Activated CD4-positive, alpha-beta memory T cell treated with anti-CD3 and anti-CD28 coated beads for 36 hours (primary cell): Measurements from ENCODE around the gene IL17F. TPM values are rescaled to one million over a fixed set of nuclear protein-coding genes. Genes with fewer than 3 reads are reported as not detected.

Experiments
- CTCF ChIA-PET: fragments of 350-600 bp; sonication (Branson Sonifier 250); formaldehyde crosslinking; loops from one replicate; lab custom pipeline; 2021; ENCODE audit warnings: antibody characterized with exemption, inconsistent platforms; lab: Charles Lee
- POLR2A ChIA-PET: fragments of 350-600 bp; sonication (Branson Sonifier 250); formaldehyde crosslinking; loops from one replicate; lab custom pipeline; 2021; ENCODE audit warnings: antibody characterized with exemption; lab: Charles Lee
- DNase-seq: peaks from one replicate; pipeline ENCODE4 v3.0.0-alpha.2; 2020
- H3K27ac Mint-ChIP-seq: one replicate; pipeline ENCODE4 v1.8.0; 2021; ENCODE audit warnings: mixed read lengths
- H3K27me3 Mint-ChIP-seq: one replicate; pipeline ENCODE4 v1.8.0; 2021; ENCODE audit warnings: mixed read lengths
- H3K36me3 Mint-ChIP-seq: one replicate; pipeline ENCODE4 v1.8.0; 2021; ENCODE audit warnings: mixed read lengths
- H3K4me1 Mint-ChIP-seq: one replicate; pipeline ENCODE4 v1.8.0; 2021; ENCODE audit warnings: low read depth, mixed read lengths
- H3K4me3 Mint-ChIP-seq: one replicate; pipeline ENCODE4 v1.8.0; 2021; ENCODE audit warnings: mild to moderate bottlenecking, mixed read lengths
- H3K9me3 Mint-ChIP-seq: one replicate; pipeline ENCODE4 v1.8.0; 2021; ENCODE audit warnings: mixed read lengths
- intact Hi-C: fragments of 100-400 bp; cut with micrococcal nuclease; formaldehyde crosslinking; loops from one replicate; pipeline ENCODE4 v1.15.1; 2023
- total RNA-seq, 2 experiments: library from RNA; stranded (reverse); gene quantifications; one replicate each; pipeline ENCODE4 v1.2.3, GENCODE V29; 2021

IL17F gene
- total RNA-seq, 2 experiments from 2014 or later, result 113 to 119 TPM

DNA sequence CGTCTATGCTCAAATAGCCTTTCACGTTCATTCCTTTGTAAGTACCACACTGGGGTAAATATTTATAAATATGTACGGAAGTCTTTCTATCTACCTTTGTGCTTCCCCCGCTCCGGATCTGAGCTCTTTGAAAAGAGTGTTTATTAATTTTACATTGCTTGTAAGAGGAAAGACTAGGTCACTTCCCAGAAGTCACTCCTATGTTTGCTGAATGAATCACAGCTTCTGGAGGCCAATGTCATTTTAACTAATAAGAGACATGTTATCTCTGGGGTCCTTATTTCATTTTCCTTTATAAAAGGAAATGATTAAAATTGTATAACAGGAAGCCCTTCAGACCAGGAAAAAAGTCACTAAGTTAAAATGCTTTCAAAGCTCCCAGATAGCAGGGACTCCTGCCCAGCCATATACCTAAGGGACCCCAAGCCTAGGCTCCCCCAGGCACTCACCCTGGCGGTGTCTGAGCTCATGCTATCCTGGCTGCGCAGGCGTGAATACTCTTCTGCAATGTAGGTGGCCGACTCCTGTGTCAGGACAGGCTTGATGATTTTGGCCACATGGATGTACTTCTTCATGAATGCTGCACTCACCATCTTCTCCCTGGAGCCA lies 27.7 kb upstream of the IL17F start:
- Mint-ChIP-seq H3K9me3 (no peaks in the 10 kb centered on the region), H3K4me3 (no peak overlapping the region), H3K4me1 (peaks cover 4% of the 10 kb centered on the region), H3K27me3 (no peaks in the 10 kb centered on the region), H3K36me3 (peaks cover 79% of the 10 kb centered on the region), H3K27ac (no peak overlapping the region)
- POLR2A ChIA-PET, result interaction anchor here (2.1 kb wide), 1 partner anchor 11 kb away, joined by 8 read pairs; no protein-coding TSS in a partner anchor
- no peak for DNase-seq
- intact Hi-C loops, result no loop called here
- CTCF ChIA-PET, result interaction anchor here (1.7 kb wide), 1 partner anchor 8 kb away, joined by 9 read pairs; no protein-coding TSS in a partner anchor

DNA sequence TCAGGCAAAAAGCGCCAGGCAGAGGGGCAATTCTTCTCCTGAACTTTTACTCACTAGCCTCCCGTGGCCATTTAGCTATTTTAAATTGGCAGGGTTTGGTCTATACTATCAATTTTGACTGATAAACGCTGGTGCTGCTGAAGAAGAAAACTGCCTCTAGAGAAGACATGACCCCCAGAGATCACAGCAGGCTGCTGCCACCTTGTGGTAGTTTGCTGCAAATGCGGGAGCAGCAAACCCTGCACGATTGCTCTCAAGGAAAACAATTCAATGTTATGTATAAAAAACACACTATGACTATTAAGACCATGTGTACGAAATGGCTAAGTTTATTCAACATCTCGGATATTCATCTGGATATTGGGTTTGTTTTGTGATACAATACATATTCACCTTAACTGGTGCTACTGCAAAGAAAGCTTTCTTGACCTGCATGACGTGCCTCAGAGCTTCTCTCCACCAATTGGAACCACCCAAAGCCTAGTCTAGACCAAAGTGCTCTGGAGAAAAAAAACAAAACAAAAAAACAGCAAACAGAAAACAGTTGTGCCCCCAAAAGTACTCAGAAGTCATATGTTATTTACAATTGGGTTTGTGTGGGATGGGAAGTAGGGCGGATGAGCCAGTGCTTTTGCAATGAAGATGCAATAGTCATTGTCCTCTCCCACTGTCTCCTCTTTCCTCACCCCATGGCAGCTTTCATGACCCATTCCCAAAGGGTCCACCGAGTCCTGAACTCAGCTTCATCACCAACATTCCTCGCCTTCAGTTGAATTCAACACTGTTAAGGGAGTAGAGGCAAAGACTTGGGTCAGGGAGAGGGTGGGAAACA lies 19.6 kb upstream of the IL17F start:
- ChIA-PET CTCF (interaction anchor here (1.0 to 7.8 kb wide), 26 partner anchors 8 to 214 kb away, joined by 3 to 120 read pairs (median 6); partner anchors contain the start of genes MCM3 and PAQR8), POLR2A (interaction anchor here (1.5 kb wide), 1 partner anchor 102 kb away, joined by 3 read pairs; no protein-coding TSS in a partner anchor)
- no peaks in the 10 kb centered on the region for H3K4me1 Mint-ChIP-seq
- peak overlapping the region; percentile 49 for H3K27ac Mint-ChIP-seq
- H3K36me3 Mint-ChIP-seq, result peaks cover 64% of the 10 kb centered on the region
- intact Hi-C loops, result loop anchor here (1.0 to 2.0 kb wide), 2 partner anchors 51 to 101 kb away; no protein-coding TSS in a partner anchor
- no peaks in the 10 kb centered on the region for H3K27me3 Mint-ChIP-seq
- peak; percentile 82 for DNase-seq
- no peaks in the 10 kb centered on the region for H3K9me3 Mint-ChIP-seq
- no peak overlapping the region for H3K4me3 Mint-ChIP-seq

DNA sequence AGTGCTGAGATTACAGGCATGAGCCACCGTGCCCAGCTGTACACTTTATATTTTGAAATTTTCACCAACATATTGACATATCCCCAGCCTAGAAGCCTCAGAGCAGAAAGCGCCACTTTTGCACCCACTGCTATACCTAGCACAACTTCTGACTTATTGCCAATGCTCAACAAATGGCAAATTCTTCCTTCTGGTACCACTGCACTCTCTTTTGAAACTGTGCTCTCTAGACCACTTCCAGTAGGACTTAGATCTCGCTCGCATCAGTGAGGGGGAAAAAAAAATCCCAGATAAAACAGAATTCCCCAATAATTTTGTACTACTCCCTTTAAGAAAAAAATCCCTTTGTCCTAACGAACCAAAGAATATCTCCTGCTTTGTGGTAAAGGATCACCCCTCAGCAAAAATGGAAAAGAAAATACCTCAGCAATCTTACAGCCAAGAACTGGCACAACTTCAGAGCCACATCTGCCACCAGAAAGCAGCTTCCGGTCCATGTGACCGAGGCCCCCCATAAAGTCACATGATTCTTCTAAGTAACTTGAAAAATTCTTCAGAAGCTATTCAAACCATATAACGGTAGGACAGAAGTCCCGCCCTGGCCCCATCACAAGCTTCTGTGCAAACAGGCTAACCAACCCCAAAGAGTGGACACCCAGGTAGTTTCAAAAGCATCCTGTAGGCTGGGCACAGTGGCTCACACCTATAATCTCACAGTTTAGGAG lies 18.5 kb upstream of the IL17F start:
- CTCF ChIA-PET, result interaction anchor here (0.6 to 7.8 kb wide), 22 partner anchors 9 to 231 kb away, joined by 3 to 120 read pairs (median 7); partner anchors contain the start of gene MCM3

DNA sequence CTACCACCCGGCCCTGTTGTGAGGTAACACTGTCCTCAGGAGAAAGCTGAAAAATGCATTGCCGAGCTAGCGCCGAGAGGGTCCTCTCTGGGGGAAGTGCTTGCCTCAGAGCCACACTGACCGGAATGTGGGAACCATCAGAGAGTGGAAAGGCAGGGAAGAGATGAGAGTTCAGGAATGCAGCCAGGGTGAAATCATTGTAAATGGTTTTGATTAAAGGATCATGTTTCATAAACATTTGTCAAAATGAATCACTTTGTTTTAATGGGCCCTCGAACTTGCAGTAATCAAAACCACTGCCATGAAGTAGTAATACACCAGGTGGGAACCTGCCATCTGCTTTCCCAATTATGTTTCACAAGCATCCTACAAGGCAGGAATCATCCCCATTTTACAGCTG lies 16.9 kb upstream of the IL17F start:
- DNase-seq, result no peak
- Mint-ChIP-seq H3K4me1 (no peaks in the 10 kb centered on the region), H3K27ac (no peak overlapping the region), H3K9me3 (no peaks in the 10 kb centered on the region), H3K27me3 (peaks cover 4% of the 10 kb centered on the region), H3K4me3 (no peak overlapping the region), H3K36me3 (peaks cover 40% of the 10 kb centered on the region)
- ChIA-PET POLR2A (interaction anchor here (0.8 to 2.4 kb wide), 3 partner anchors 11 to 23 kb away, joined by 3 to 10 read pairs (median 8); partner anchors contain the start of gene MCM3), CTCF (interaction anchor here (1.0 to 7.8 kb wide), 5 partner anchors 16 to 174 kb away, joined by 3 to 120 read pairs (median 47); partner anchors contain the start of genes MCM3 and PKHD1)
- intact Hi-C loops, result no loop called here

More for the DNA sequence above, 18.5 kb upstream of the IL17F start:
- no peak for DNase-seq
- no peaks in the 10 kb centered on the region for H3K27me3 Mint-ChIP-seq
- no peak overlapping the region for H3K27ac Mint-ChIP-seq
- intact Hi-C loops, result loop anchor here (1.0 to 2.0 kb wide), 2 partner anchors 50 to 99 kb away; no protein-coding TSS in a partner anchor
- no peak overlapping the region for H3K4me3 Mint-ChIP-seq
- no peaks in the 10 kb centered on the region for H3K9me3 Mint-ChIP-seq
- peaks cover 53% of the 10 kb centered on the region for H3K36me3 Mint-ChIP-seq
- no peaks in the 10 kb centered on the region for H3K4me1 Mint-ChIP-seq
- POLR2A ChIA-PET, result interaction anchor here (1.5 kb wide), 1 partner anchor 101 kb away, joined by 3 read pairs; no protein-coding TSS in a partner anchor

DNA sequence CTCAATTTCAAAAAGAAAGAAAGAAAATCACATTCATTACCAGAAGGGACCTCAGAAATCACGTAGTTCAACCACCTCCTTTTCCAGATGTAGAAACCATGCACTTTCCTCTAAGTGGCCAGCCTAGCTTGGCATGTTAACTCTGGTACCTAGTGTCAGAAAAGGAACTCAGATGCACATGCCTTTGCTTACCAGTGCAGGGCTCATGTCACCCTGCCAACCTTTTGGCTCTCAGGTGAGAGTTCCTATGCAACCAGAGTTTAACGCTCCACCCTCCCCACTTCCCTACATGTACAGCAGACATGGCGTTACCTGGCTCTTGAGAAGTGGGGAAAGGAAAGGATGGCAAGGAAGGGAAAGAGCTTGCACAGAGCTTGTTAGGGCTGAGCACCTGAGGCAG lies 16.3 kb upstream of the IL17F start:
- no peak overlapping the region for H3K4me3 Mint-ChIP-seq
- no peaks in the 10 kb centered on the region for H3K9me3 Mint-ChIP-seq
- no peak for DNase-seq
- intact Hi-C loops, result no loop called here
- H3K27ac Mint-ChIP-seq, result no peak overlapping the region
- H3K27me3 Mint-ChIP-seq, result peaks cover 4% of the 10 kb centered on the region
- POLR2A ChIA-PET, result interaction anchor here (0.7 to 2.4 kb wide), 4 partner anchors 11 to 103 kb away, joined by 3 to 10 read pairs (median 6); partner anchors contain the start of gene MCM3
- H3K36me3 Mint-ChIP-seq, result peaks cover 35% of the 10 kb centered on the region
- CTCF ChIA-PET, result interaction anchor here (1.0 to 7.8 kb wide), 3 partner anchors 23 to 96 kb away, joined by 3 to 120 read pairs (median 50); partner anchors contain the start of gene MCM3
- H3K4me1 Mint-ChIP-seq, result no peaks in the 10 kb centered on the region

DNA sequence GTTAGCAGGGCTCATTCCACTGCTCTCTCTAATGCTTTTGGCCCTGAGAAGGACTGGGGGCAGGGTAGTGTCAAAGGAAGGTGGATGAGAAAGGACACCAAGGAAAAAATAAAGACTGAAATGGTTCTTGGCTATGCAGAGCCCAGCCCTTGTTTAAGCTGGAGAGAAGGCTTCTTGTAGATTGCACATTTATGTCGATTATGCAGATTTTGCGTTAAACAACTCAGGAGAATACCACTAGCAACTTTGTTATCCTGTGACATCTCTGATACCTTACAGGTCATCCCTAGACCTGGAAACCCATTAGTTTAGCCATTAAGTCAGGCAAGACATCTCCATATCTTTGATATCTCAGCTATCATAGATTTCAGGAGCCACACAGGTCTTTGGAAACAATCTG lies 11.1 kb upstream of the IL17F start:
- intact Hi-C loops, result loop anchor here (1.0 to 10.0 kb wide), 4 partner anchors 28 to 401 kb away; no protein-coding TSS in a partner anchor
- ChIA-PET CTCF (interaction anchor here (0.7 to 4.7 kb wide), 5 partner anchors 8 to 95 kb away, joined by 4 to 28 read pairs (median 7); partner anchors contain the start of gene MCM3), POLR2A (interaction anchor here (1.0 kb wide), 1 partner anchor 24 kb away, joined by 3 read pairs; no protein-coding TSS in a partner anchor)
- Mint-ChIP-seq H3K36me3 (no peaks in the 10 kb centered on the region), H3K9me3 (no peaks in the 10 kb centered on the region), H3K27ac (peak overlapping the region; percentile 3), H3K4me1 (peaks cover 38% of the 10 kb centered on the region), H3K4me3 (peak overlapping the region; percentile 14), H3K27me3 (peaks cover 32% of the 10 kb centered on the region)
- DNase-seq, result no peak

DNA sequence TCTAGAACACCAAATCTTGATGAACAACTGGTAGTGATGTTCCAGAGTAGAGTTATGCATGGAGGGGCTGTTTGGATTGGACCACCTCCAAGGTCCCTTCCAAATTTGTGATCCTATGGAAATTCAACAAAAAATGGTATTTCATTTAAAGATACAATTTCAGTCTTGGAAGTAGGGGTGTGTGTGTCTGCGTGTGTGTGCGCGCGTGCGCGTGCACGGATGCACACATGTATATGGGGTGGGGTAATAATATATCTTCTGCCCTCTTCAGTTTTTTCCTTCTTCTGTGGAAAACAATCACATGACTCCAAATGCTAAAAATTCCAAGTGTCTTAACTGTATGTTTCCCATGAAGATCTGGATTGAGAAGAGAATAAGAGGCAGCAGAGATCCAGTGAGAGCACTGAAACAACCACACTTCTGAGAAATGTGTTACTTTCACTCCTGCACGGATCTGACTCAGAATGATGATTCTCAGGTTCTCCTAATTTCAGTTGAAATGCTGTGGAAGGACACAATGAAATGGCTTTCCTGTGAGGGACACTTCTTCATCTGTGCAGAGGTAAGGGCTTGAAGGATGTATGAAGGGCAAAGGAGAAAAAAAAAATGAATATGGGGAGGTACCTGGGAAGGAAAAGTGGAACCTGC lies 10.6 kb upstream of the IL17F start:
- peak overlapping the region; percentile 14 for H3K4me3 Mint-ChIP-seq
- intact Hi-C loops, result loop anchor here (1.0 to 10.0 kb wide), 6 partner anchors 28 to 400 kb away; no protein-coding TSS in a partner anchor
- no peak for DNase-seq
- peak overlapping the region; percentile 3 for H3K27ac Mint-ChIP-seq
- H3K27me3 Mint-ChIP-seq, result peaks cover 36% of the 10 kb centered on the region
- CTCF ChIA-PET, result interaction anchor here (0.7 to 4.7 kb wide), 6 partner anchors 9 to 94 kb away, joined by 4 to 28 read pairs (median 6); partner anchors contain the start of gene MCM3
- peaks cover 41% of the 10 kb centered on the region for H3K4me1 Mint-ChIP-seq
- POLR2A ChIA-PET, result no interaction called here
- no peaks in the 10 kb centered on the region for H3K9me3 Mint-ChIP-seq
- H3K36me3 Mint-ChIP-seq, result no peaks in the 10 kb centered on the region

DNA sequence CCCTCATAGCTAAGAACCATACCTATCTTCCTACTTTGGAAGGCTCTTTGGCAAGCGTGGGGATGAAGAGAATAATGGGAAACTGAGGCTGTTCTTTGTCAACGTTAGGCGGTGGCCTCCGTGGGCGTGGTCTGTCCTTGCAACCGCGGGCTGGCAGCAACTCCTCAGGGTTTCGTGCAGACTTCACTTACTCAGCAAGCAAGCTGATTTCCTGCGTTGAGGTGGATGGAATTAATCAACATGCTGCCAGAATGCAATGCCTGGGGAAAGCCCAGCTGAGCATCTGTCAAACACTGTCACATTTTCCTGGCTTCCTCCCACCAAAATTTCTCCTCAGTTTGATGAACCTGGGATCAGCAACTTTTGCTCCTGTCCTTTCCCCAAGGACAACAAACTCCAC lies 9.2 kb upstream of the IL17F start:
- peak; percentile 73 for DNase-seq
- no peak overlapping the region for H3K27ac Mint-ChIP-seq

DNA sequence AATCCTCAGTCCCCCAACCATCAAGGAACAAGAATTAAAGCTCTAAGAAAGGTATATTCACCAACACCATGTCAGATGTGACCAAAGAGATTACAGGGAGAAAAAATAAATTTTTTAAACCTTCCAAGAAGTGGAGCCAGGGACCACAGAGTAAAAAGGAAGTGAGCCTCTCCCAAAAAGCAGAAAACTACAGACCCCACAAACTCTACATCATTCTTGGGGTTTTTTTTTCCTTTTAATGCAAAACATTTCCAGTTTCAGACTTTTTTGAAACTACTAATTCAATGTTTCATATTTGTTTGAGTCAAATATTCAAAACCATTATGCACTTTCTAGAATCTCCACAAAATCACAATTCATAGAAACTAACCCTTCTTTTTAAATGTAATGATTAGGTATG lies 6.8 kb upstream of the IL17F start:
- ChIA-PET CTCF (interaction anchor here (0.7 to 2.9 kb wide), 6 partner anchors 12 to 91 kb away, joined by 3 to 13 read pairs (median 5); no protein-coding TSS in a partner anchor), POLR2A (interaction anchor here (1.3 kb wide), 1 partner anchor 89 kb away, joined by 4 read pairs; no protein-coding TSS in a partner anchor)
- Mint-ChIP-seq H3K9me3 (no peaks in the 10 kb centered on the region), H3K36me3 (no peaks in the 10 kb centered on the region), H3K27ac (no peak overlapping the region), H3K4me1 (peaks cover 41% of the 10 kb centered on the region), H3K27me3 (peaks cover 54% of the 10 kb centered on the region), H3K4me3 (no peak overlapping the region)
- no peak for DNase-seq
- intact Hi-C loops, result loop anchor here (2.0 to 10.0 kb wide), 4 partner anchors 16 to 396 kb away; no protein-coding TSS in a partner anchor

More for the DNA sequence above, 9.2 kb upstream of the IL17F start:
- intact Hi-C loops, result loop anchor here (5.0 to 10.0 kb wide), 3 partner anchors 41 to 399 kb away; no protein-coding TSS in a partner anchor
- ChIA-PET POLR2A (interaction anchor here (0.9 to 1.2 kb wide), 3 partner anchors 19 to 93 kb away, joined by 3 to 4 read pairs (median 4); no protein-coding TSS in a partner anchor), CTCF (interaction anchor here (0.6 to 4.7 kb wide), 6 partner anchors 10 to 96 kb away, joined by 3 to 28 read pairs (median 8); no protein-coding TSS in a partner anchor)
- Mint-ChIP-seq H3K9me3 (no peaks in the 10 kb centered on the region), H3K27me3 (peaks cover 44% of the 10 kb centered on the region), H3K4me1 (peaks cover 41% of the 10 kb centered on the region), H3K4me3 (no peak overlapping the region), H3K36me3 (no peaks in the 10 kb centered on the region)

DNA sequence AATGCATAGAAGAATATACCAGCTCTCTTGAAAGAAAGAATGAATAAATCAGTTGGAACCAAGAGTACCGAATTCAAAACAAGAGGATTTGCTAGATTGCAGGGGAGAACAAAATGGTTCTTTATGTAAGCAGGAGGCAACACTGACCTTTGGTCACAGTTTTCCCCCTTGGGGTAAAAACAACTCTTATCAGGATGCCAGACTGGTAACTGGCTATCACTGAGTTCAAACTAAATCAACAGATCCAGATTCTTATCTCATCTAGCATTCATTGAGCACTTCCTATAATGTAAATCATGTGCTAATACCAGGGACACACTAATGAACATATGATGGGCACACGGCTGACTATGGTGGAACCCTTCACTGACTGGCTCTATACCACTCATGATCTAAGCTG lies 4.8 kb upstream of the IL17F start:
- H3K27ac Mint-ChIP-seq, result no peak overlapping the region
- no peaks in the 10 kb centered on the region for H3K36me3 Mint-ChIP-seq
- no peak for DNase-seq
- peaks cover 26% of the 10 kb centered on the region for H3K4me1 Mint-ChIP-seq
- no peak overlapping the region for H3K4me3 Mint-ChIP-seq
- ChIA-PET CTCF (interaction anchor here (2.9 kb wide), 1 partner anchor 15 kb away, joined by 13 read pairs; no protein-coding TSS in a partner anchor), POLR2A (no interaction called here)
- intact Hi-C loops, result no loop called here
- peaks cover 47% of the 10 kb centered on the region for H3K27me3 Mint-ChIP-seq
- no peaks in the 10 kb centered on the region for H3K9me3 Mint-ChIP-seq
